WTC11 (cell line): ENCODE results near the gene LSP1. TPM values are rescaled to one million over a fixed set of nuclear protein-coding genes. Genes with fewer than 3 reads are reported as not detected.

Experiments
- ATAC-seq: fragments of 200-7000 bp; cut with Tn5 transposase; 2 replicates; pipeline ENCODE4 v1.10.0; 2021; ENCODE audit warnings: mild to moderate bottlenecking, moderate library complexity
- CTCF ChIA-PET: fragments of 300-600 bp; sonication (Branson Sonifier 250); formaldehyde crosslinking; loops from one replicate; lab custom pipeline; 2021; ENCODE audit warnings: antibody characterized with exemption; lab: Charles Lee
- POLR2A ChIA-PET: fragments of 350-600 bp; sonication (Branson Sonifier 250); formaldehyde crosslinking; loops from one replicate; lab custom pipeline; 2021; ENCODE audit warnings: antibody characterized with exemption; lab: Charles Lee
- DNase-seq: peaks from one replicate; pipeline ENCODE4 v3.0.0; 2021; ENCODE audit warnings: low spot score
- H3K27ac Mint-ChIP-seq: 2 replicates; pipeline ENCODE4 v1.8.0; 2021; ENCODE audit warnings: mixed read lengths
- H3K27me3 Mint-ChIP-seq: 2 replicates; pipeline ENCODE4 v1.8.0; 2021; ENCODE audit warnings: low read depth, mild to moderate bottlenecking, moderate library complexity, mixed read lengths
- H3K36me3 Mint-ChIP-seq: 2 replicates; pipeline ENCODE4 v1.8.0; 2021; ENCODE audit warnings: mixed read lengths
- H3K4me1 Mint-ChIP-seq: 2 replicates; pipeline ENCODE4 v1.8.0; 2022; ENCODE audit warnings: mixed read lengths
- H3K4me3 Mint-ChIP-seq: 2 replicates; pipeline ENCODE4 v1.8.0; 2021; ENCODE audit warnings: mild to moderate bottlenecking, moderate library complexity, mixed read lengths
- H3K9me3 Mint-ChIP-seq: 2 replicates; pipeline ENCODE4 v1.8.0; 2021; ENCODE audit warnings: mixed read lengths
- ESRRA ChIP-seq: sonication (generic); formaldehyde crosslinking; IDR thresholded peaks from 2 replicates; pipeline ENCODE4 v1.8.1; 2022; ENCODE audit warnings: mild to moderate bottlenecking, missing genetic modification reagents, borderline replicate concordance
- FOXJ3 ChIP-seq: sonication (generic); formaldehyde crosslinking; IDR thresholded peaks from 2 replicates; pipeline ENCODE4 v1.9.0; 2021; ENCODE audit warnings: missing genetic modification reagents, mild to moderate bottlenecking, borderline replicate concordance
- GABPB1 ChIP-seq: sonication (generic); formaldehyde crosslinking; IDR thresholded peaks from 2 replicates; pipeline ENCODE4 v1.8.1; 2023; ENCODE audit warnings: mild to moderate bottlenecking, missing genetic modification reagents
- GRHL2 ChIP-seq: fragments of 250-450 bp; sonication (Bioruptor Pico); IDR thresholded peaks from 2 replicates; pipeline ENCODE4 v1.8.0; 2022; ENCODE audit warnings: mild to moderate bottlenecking, moderate library complexity; ENCODE audit not compliant: insufficient replicate concordance, severe bottlenecking
- IRF2 ChIP-seq: sonication (generic); formaldehyde crosslinking; IDR thresholded peaks from 2 replicates; pipeline ENCODE4 v1.8.0; 2022; ENCODE audit warnings: low read depth, missing genetic modification reagents, borderline replicate concordance
- KAT7 ChIP-seq: sonication (generic); formaldehyde crosslinking; IDR thresholded peaks from 2 replicates; pipeline ENCODE4 v1.8.1; 2023; ENCODE audit warnings: missing genetic modification reagents, mild to moderate bottlenecking, borderline replicate concordance
- NR2C2 ChIP-seq: sonication (generic); formaldehyde crosslinking; IDR thresholded peaks from 2 replicates; pipeline ENCODE4 v1.8.0; 2022; ENCODE audit warnings: mild to moderate bottlenecking, missing genetic modification reagents
- RELA ChIP-seq: sonication (generic); formaldehyde crosslinking; IDR thresholded peaks from 2 replicates; pipeline ENCODE4 v1.8.1; 2022; ENCODE audit warnings: missing genetic modification reagents, mild to moderate bottlenecking, borderline replicate concordance
- ZNF232 ChIP-seq: sonication (generic); formaldehyde crosslinking; IDR thresholded peaks from 2 replicates; pipeline ENCODE4 v1.8.0; 2022; ENCODE audit warnings: mild to moderate bottlenecking, missing genetic modification reagents
- ZNF416 ChIP-seq: fragments of 250-450 bp; sonication (Bioruptor Pico); IDR thresholded peaks from 2 replicates; pipeline ENCODE4 v1.9.0; 2021; ENCODE audit warnings: mild to moderate bottlenecking, inconsistent platforms
- total RNA-seq: library from RNA; stranded (reverse); gene quantifications from 3 replicates; pipeline ENCODE4 v1.2.3, GENCODE V29; 2021
- TF ChIP-seq, protein P1 (sequence below): fragments of 250-450 bp; sonication (Bioruptor Pico); IDR thresholded peaks from 2 replicates; pipeline ENCODE4 v1.9.0; 2021; ENCODE audit warnings: mild to moderate bottlenecking, borderline replicate concordance
- TF ChIP-seq, protein P2 (sequence below): fragments of 250-450 bp; sonication (Bioruptor Pico); IDR thresholded peaks from 2 replicates; pipeline ENCODE4 v1.8.0; 2021; ENCODE audit warnings: mild to moderate bottlenecking
- TF ChIP-seq, protein P3 (sequence below): sonication (generic); formaldehyde crosslinking; IDR thresholded peaks from 2 replicates; pipeline ENCODE4 v1.8.1; 2023; ENCODE audit warnings: mild to moderate bottlenecking, moderate library complexity, missing genetic modification reagents
- TF ChIP-seq, protein P4 (sequence below): sonication (generic); formaldehyde crosslinking; IDR thresholded peaks from 2 replicates; pipeline ENCODE4 v1.8.1; 2022; ENCODE audit warnings: low read depth, mild to moderate bottlenecking, moderate library complexity, missing genetic modification reagents, borderline replicate concordance
- TF ChIP-seq, protein P5 (sequence below): sonication (generic); formaldehyde crosslinking; IDR thresholded peaks from 2 replicates; pipeline ENCODE4 v1.8.0; 2023; ENCODE audit warnings: missing genetic modification reagents, mild to moderate bottlenecking, borderline replicate concordance
- TF ChIP-seq, protein P6 (sequence below): sonication (generic); formaldehyde crosslinking; IDR thresholded peaks from 2 replicates; pipeline ENCODE4 v1.8.0; 2023; ENCODE audit warnings: mild to moderate bottlenecking, missing genetic modification reagents

The LSP1 gene
- total RNA-seq, 1 experiment from 2014 or later = 0.77 TPM

DNA sequence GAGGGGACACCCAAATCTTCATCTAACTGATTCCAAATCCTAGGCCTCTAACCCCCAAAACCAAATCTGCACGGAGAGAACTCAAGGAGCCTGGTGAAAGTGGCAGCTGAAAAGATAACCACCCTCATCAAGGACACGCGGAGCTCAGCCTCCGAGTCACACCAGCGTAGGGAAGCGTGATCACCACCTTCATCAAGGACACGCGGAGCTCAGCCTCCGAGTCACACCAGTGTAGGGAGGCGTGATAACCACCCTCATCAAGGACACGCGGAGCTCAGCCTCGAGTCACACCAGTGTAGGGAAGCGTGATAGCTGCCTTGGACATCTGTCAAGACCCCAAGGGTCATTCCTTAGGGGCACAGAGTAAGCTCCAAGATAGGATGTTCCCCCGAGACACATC is 47.4 kb upstream of the LSP1 start (continued):
- TF ChIP-seq, protein P1, sequence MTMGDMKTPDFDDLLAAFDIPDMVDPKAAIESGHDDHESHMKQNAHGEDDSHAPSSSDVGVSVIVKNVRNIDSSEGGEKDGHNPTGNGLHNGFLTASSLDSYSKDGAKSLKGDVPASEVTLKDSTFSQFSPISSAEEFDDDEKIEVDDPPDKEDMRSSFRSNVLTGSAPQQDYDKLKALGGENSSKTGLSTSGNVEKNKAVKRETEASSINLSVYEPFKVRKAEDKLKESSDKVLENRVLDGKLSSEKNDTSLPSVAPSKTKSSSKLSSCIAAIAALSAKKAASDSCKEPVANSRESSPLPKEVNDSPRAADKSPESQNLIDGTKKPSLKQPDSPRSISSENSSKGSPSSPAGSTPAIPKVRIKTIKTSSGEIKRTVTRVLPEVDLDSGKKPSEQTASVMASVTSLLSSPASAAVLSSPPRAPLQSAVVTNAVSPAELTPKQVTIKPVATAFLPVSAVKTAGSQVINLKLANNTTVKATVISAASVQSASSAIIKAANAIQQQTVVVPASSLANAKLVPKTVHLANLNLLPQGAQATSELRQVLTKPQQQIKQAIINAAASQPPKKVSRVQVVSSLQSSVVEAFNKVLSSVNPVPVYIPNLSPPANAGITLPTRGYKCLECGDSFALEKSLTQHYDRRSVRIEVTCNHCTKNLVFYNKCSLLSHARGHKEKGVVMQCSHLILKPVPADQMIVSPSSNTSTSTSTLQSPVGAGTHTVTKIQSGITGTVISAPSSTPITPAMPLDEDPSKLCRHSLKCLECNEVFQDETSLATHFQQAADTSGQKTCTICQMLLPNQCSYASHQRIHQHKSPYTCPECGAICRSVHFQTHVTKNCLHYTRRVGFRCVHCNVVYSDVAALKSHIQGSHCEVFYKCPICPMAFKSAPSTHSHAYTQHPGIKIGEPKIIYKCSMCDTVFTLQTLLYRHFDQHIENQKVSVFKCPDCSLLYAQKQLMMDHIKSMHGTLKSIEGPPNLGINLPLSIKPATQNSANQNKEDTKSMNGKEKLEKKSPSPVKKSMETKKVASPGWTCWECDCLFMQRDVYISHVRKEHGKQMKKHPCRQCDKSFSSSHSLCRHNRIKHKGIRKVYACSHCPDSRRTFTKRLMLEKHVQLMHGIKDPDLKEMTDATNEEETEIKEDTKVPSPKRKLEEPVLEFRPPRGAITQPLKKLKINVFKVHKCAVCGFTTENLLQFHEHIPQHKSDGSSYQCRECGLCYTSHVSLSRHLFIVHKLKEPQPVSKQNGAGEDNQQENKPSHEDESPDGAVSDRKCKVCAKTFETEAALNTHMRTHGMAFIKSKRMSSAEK (CRISPR knock-in tag) = no peak
- TF ChIP-seq GRHL2 (CRISPR knock-in tag) = no peak
- TF ChIP-seq, protein P2, sequence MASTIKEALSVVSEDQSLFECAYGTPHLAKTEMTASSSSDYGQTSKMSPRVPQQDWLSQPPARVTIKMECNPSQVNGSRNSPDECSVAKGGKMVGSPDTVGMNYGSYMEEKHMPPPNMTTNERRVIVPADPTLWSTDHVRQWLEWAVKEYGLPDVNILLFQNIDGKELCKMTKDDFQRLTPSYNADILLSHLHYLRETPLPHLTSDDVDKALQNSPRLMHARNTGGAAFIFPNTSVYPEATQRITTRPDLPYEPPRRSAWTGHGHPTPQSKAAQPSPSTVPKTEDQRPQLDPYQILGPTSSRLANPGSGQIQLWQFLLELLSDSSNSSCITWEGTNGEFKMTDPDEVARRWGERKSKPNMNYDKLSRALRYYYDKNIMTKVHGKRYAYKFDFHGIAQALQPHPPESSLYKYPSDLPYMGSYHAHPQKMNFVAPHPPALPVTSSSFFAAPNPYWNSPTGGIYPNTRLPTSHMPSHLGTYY (CRISPR knock-in tag) = no peak
- TF ChIP-seq, protein P3, sequence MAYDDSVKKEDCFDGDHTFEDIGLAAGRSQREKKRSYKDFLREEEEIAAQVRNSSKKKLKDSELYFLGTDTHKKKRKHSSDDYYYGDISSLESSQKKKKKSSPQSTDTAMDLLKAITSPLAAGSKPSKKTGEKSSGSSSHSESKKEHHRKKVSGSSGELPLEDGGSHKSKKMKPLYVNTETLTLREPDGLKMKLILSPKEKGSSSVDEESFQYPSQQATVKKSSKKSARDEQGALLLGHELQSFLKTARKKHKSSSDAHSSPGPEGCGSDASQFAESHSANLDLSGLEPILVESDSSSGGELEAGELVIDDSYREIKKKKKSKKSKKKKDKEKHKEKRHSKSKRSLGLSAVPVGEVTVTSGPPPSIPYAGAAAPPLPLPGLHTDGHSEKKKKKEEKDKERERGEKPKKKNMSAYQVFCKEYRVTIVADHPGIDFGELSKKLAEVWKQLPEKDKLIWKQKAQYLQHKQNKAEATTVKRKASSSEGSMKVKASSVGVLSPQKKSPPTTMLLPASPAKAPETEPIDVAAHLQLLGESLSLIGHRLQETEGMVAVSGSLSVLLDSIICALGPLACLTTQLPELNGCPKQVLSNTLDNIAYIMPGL (CRISPR knock-in tag) = no peak

DNA sequence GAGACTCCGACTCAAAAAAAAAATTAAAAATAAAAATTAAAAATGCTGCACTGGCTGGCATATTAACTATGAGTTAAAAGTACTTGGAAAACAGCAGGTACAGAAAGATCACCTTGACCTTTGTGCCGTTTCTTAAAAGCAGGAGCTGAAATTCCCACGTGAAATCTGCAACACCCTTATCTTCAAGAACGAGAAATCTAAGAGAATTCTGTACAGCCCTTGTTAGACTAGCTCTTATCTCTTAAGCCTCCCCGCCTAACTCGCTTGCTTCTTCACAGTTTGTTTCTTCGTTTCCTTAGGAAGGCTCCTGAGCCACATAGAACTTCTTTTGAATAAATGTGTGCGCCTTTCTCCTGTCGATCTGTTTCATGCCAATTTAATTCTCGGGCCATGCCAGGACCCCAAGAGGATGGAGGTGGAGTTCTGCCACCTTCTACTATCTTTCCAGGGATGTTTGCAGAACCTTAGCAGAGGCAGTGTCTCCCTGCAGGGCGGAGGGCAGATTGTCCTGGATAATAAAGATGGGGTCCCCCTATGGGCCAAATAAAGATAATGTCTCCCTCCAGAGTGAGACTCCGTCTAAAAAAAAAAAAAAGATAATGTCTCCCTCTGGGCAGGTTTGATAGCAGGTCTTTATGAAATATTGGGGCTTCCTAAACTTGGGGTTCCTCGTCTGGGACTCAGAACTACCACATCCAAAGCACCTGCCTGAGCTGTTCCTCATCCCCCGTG is 45.5 kb upstream of the LSP1 start:
- POLR2A ChIA-PET = interaction anchor here (0.7 kb wide), 1 partner anchor 10 kb away, joined by 4 read pairs; no protein-coding TSS in a partner anchor
- no peaks in the 10 kb centered on the region; the same call in 1 of the 2 replicates for H3K36me3 Mint-ChIP-seq
- H3K4me1 Mint-ChIP-seq = peaks cover 8% of the 10 kb centered on the region
- H3K4me3 Mint-ChIP-seq = no peak overlapping the region
- peaks cover 14% of the 10 kb centered on the region for H3K9me3 Mint-ChIP-seq
- DNase-seq = no peak
- no peak overlapping the region for H3K27ac Mint-ChIP-seq
- ATAC-seq = peak; percentile 80
- CTCF ChIA-PET = interaction anchor here (0.7 to 8.3 kb wide), 12 partner anchors 11 to 261 kb away, joined by 3 to 49 read pairs (median 4); no protein-coding TSS in a partner anchor
- peaks cover 24% of the 10 kb centered on the region for H3K27me3 Mint-ChIP-seq
- TF ChIP-seq, protein P4, sequence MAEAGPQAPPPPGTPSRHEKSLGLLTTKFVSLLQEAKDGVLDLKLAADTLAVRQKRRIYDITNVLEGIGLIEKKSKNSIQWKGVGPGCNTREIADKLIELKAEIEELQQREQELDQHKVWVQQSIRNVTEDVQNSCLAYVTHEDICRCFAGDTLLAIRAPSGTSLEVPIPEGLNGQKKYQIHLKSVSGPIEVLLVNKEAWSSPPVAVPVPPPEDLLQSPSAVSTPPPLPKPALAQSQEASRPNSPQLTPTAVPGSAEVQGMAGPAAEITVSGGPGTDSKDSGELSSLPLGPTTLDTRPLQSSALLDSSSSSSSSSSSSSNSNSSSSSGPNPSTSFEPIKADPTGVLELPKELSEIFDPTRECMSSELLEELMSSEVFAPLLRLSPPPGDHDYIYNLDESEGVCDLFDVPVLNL = no peak
- TF ChIP-seq, protein P5, sequence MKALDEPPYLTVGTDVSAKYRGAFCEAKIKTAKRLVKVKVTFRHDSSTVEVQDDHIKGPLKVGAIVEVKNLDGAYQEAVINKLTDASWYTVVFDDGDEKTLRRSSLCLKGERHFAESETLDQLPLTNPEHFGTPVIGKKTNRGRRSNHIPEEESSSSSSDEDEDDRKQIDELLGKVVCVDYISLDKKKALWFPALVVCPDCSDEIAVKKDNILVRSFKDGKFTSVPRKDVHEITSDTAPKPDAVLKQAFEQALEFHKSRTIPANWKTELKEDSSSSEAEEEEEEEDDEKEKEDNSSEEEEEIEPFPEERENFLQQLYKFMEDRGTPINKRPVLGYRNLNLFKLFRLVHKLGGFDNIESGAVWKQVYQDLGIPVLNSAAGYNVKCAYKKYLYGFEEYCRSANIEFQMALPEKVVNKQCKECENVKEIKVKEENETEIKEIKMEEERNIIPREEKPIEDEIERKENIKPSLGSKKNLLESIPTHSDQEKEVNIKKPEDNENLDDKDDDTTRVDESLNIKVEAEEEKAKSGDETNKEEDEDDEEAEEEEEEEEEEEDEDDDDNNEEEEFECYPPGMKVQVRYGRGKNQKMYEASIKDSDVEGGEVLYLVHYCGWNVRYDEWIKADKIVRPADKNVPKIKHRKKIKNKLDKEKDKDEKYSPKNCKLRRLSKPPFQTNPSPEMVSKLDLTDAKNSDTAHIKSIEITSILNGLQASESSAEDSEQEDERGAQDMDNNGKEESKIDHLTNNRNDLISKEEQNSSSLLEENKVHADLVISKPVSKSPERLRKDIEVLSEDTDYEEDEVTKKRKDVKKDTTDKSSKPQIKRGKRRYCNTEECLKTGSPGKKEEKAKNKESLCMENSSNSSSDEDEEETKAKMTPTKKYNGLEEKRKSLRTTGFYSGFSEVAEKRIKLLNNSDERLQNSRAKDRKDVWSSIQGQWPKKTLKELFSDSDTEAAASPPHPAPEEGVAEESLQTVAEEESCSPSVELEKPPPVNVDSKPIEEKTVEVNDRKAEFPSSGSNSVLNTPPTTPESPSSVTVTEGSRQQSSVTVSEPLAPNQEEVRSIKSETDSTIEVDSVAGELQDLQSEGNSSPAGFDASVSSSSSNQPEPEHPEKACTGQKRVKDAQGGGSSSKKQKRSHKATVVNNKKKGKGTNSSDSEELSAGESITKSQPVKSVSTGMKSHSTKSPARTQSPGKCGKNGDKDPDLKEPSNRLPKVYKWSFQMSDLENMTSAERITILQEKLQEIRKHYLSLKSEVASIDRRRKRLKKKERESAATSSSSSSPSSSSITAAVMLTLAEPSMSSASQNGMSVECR = no peak
- no peak for TF ChIP-seq GABPB1 (CRISPR knock-in tag)
- TF ChIP-seq NR2C2 (CRISPR knock-in tag) = no peak
- no peak for TF ChIP-seq ZNF416 (CRISPR knock-in tag)
- no peak for TF ChIP-seq IRF2 (CRISPR knock-in tag)
- no peak for TF ChIP-seq RELA (CRISPR knock-in tag)
- TF ChIP-seq ESRRA (CRISPR knock-in tag) = no peak
- TF ChIP-seq, protein P6, sequence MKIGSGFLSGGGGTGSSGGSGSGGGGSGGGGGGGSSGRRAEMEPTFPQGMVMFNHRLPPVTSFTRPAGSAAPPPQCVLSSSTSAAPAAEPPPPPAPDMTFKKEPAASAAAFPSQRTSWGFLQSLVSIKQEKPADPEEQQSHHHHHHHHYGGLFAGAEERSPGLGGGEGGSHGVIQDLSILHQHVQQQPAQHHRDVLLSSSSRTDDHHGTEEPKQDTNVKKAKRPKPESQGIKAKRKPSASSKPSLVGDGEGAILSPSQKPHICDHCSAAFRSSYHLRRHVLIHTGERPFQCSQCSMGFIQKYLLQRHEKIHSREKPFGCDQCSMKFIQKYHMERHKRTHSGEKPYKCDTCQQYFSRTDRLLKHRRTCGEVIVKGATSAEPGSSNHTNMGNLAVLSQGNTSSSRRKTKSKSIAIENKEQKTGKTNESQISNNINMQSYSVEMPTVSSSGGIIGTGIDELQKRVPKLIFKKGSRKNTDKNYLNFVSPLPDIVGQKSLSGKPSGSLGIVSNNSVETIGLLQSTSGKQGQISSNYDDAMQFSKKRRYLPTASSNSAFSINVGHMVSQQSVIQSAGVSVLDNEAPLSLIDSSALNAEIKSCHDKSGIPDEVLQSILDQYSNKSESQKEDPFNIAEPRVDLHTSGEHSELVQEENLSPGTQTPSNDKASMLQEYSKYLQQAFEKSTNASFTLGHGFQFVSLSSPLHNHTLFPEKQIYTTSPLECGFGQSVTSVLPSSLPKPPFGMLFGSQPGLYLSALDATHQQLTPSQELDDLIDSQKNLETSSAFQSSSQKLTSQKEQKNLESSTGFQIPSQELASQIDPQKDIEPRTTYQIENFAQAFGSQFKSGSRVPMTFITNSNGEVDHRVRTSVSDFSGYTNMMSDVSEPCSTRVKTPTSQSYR (CRISPR knock-in tag) = no peak
- no peak for TF ChIP-seq ZNF232 (CRISPR knock-in tag)
- TF ChIP-seq KAT7 (CRISPR knock-in tag) = no peak
- no peak for TF ChIP-seq FOXJ3 (CRISPR knock-in tag)
